Uterus (tissue), 4 donors: ENCODE measurements around the gene ZSCAN10. TPM values are rescaled to one million over a fixed set of nuclear protein-coding genes. Genes with fewer than 3 reads are reported as not detected.

Experiments used
- DNase-seq, 2 donors: peaks; one replicate each; pipeline ENCODE4 v3.0.0-alpha.2; 2019 to 2020
- H3K27ac ChIP-seq, 2 donors: fragments of 200-600 bp; sonication (generic); 1 replicate in 1 of 2; 2 replicates in 1 of 2; pipeline ENCODE4 v1.5.1; 2016 to 2018
- H3K27me3 ChIP-seq, 2 donors: fragments of 200-600 bp; sonication (generic); one replicate each; pipeline ENCODE4 v1.5.1; 2018 to 2019; ENCODE audit warnings: control low read depth in 1 of 2
- H3K36me3 ChIP-seq, 2 donors: fragments of 200-600 bp; sonication (generic); one replicate each; pipeline ENCODE4 v1.5.1; 2019; ENCODE audit warnings: control low read depth in 1 of 2
- H3K4me1 ChIP-seq, 2 donors: fragments of 200-600 bp; sonication (generic); one replicate each; pipeline ENCODE4 v1.5.1; 2018 to 2019; ENCODE audit warnings: control low read depth in 1 of 2
- H3K4me3 ChIP-seq, 2 donors: fragments of 200-600 bp; sonication (generic); 1 replicate in 1 of 2; 2 replicates in 1 of 2; pipeline ENCODE4 v1.5.1; 2018 to 2019; ENCODE audit warnings: mild to moderate bottlenecking in 1 of 2
- H3K9me3 ChIP-seq, 2 donors: fragments of 200-600 bp; sonication (generic); one replicate each; pipeline ENCODE4 v1.5.1; 2019; ENCODE audit warnings: control low read depth in 1 of 2
- POLR2A ChIP-seq, 2 donors: fragments of 450-650 bp; IDR thresholded peaks; one replicate each; pipeline ENCODE4 v1.6.1; 2016; ENCODE audit warnings: antibody characterized with exemption in 2 of 2, mild to moderate bottlenecking in 1 of 2, moderate library complexity in 1 of 2
- intact Hi-C: fragments of 100-400 bp; cut with DNase I; formaldehyde crosslinking; loops from one replicate; pipeline ENCODE4 v1.15.1; 2023; ENCODE audit warnings: low total_unique reads
- total RNA-seq, 4 donors: library from RNA; depleted of rRNA in 3 of 4; stranded (reverse); fragments of >200 nt in 3 of 4; gene quantifications; one replicate each; pipeline versions ENCODE4 v1.1.0 to v1.2.4, GENCODE V29; 2014 to 2023
- TF ChIP-seq, protein P1 (sequence below), 4 experiments: fragments of 200-600 bp in 2 of 4; fragments of 450-650 bp in 2 of 4; sonication (generic) in 2 of 4; IDR thresholded peaks; one replicate each; pipeline ENCODE4 v1.5.1; 2016 to 2019; ENCODE audit warnings: antibody characterized with exemption in 4 of 4, mild to moderate bottlenecking in 2 of 4, moderate library complexity in 1 of 4
- donor health status: DM: yes; HTN: yes; CAD: no.

The ZSCAN10 gene
- total RNA-seq, 4 donors from 2014 or later = not detected

DNA sequence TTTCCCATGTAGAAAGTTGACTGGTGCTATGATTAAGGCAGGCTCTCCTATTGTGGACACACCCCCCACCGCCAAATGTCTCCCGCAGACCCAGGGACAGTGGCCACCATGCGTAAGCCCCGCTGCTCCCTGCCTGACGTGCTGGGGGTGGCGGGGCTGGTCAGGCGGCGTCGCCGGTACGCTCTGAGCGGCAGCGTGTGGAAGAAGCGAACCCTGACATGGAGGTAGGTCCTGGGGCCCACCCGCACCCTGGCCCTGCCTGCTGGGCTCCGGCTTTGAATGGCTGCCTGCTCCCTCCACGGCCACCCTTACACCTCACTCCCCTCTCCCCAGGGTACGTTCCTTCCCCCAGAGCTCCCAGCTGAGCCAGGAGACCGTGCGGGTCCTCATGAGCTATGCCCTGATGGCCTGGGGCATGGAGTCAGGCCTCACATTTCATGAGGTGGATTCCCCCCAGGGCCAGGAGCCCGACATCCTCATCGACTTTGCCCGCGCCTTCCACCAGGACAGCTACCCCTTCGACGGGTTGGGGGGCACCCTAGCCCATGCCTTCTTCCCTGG lies 49.1 kb downstream of the ZSCAN10 start:
- Histone ChIP-seq H3K27ac (no peak overlapping the region), H3K9me3 (no peaks in the 10 kb centered on the region), H3K36me3 (no peaks in the 10 kb centered on the region), H3K4me3 (no peak overlapping the region), H3K27me3 (peaks cover 16 to 23% of the 10 kb centered on the region in 2 donors), H3K4me1 (peaks cover 0 to 16% of the 10 kb centered on the region in 2 donors)
- no peak for DNase-seq
- intact Hi-C loops = no loop called here
- no peak for TF ChIP-seq POLR2A (IDR thresholded peaks at IDR 0.05)
- TF ChIP-seq, protein P1, sequence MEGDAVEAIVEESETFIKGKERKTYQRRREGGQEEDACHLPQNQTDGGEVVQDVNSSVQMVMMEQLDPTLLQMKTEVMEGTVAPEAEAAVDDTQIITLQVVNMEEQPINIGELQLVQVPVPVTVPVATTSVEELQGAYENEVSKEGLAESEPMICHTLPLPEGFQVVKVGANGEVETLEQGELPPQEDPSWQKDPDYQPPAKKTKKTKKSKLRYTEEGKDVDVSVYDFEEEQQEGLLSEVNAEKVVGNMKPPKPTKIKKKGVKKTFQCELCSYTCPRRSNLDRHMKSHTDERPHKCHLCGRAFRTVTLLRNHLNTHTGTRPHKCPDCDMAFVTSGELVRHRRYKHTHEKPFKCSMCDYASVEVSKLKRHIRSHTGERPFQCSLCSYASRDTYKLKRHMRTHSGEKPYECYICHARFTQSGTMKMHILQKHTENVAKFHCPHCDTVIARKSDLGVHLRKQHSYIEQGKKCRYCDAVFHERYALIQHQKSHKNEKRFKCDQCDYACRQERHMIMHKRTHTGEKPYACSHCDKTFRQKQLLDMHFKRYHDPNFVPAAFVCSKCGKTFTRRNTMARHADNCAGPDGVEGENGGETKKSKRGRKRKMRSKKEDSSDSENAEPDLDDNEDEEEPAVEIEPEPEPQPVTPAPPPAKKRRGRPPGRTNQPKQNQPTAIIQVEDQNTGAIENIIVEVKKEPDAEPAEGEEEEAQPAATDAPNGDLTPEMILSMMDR (IDR thresholded peaks at IDR 0.05) = no peak

DNA sequence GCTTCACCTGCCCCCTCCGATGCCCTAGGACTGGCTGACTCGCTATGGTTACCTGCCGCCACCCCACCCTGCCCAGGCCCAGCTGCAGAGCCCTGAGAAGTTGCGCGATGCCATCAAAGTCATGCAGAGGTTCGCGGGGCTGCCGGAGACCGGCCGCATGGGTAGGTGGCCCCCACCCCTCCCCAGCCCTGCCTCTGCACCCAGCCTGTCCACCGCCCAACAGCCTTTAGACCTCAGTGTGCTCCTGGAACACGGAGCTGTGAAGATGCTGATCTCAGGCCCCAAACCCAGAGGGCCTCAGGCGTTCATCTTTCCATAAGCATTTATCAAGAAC lies 51.7 kb downstream of the ZSCAN10 start:
- no peak overlapping the region for H3K4me3 ChIP-seq
- intact Hi-C loops = no loop called here
- no peak for DNase-seq
- H3K27ac ChIP-seq = no peak overlapping the region
- peaks cover 29 to 37% of the 10 kb centered on the region in 2 donors for H3K27me3 ChIP-seq
- H3K4me1 ChIP-seq = peaks cover 0 to 16% of the 10 kb centered on the region in 2 donors
- no peaks in the 10 kb centered on the region for H3K9me3 ChIP-seq
- TF ChIP-seq POLR2A (IDR thresholded peaks at IDR 0.05) = no peak
- TF ChIP-seq, protein P1 (IDR thresholded peaks at IDR 0.05) = no peak
- H3K36me3 ChIP-seq = no peaks in the 10 kb centered on the region

DNA sequence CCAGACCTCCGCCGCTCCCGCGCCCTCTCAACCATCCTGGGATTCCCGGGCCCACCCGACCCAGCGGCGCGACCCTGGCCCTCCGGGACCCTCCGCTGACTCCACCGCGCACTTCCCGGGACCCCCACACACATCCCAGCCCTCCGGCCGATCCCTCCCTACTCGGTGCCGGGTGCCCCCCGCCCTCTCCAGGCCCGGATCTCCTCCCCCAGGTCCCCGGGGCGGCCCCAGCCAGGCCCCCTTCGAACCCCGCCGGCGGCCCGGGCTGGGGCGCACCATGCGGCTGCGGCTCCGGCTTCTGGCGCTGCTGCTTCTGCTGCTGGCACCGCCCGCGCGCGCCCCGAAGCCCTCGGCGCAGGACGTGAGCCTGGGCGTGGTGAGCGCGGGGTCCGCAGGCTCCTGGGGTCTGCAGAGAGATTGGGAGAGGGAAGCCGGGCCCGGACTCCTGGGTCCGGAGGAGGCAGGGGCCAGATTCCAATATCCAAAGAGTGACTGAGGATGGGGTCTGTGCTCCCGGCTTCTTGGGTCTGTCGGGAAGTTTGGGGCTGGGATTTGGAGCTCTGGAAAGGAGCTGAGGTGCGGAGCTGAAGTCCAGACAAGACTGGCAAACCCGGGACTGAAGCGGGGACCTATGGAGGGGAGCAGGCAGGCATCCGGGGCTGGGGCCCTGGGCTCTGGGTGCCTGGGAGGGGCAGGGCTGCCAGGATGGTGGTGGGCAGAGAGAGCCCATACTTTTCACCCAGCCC lies 52.3 kb downstream of the ZSCAN10 start:
- intact Hi-C loops = no loop called here
- peaks cover 29 to 37% of the 10 kb centered on the region in 2 donors for H3K27me3 ChIP-seq
- no peaks in the 10 kb centered on the region for H3K36me3 ChIP-seq
- DNase-seq = no peak
- no peaks in the 10 kb centered on the region for H3K9me3 ChIP-seq
- no peak overlapping the region for H3K27ac ChIP-seq
- H3K4me1 ChIP-seq = peaks cover 0 to 16% of the 10 kb centered on the region in 2 donors
- TF ChIP-seq POLR2A (IDR thresholded peaks at IDR 0.05) = no peak
- TF ChIP-seq, protein P1 (IDR thresholded peaks at IDR 0.05) = no peak
- H3K4me3 ChIP-seq = peak overlapping the region in 1 of 2 donors; percentile 20

DNA sequence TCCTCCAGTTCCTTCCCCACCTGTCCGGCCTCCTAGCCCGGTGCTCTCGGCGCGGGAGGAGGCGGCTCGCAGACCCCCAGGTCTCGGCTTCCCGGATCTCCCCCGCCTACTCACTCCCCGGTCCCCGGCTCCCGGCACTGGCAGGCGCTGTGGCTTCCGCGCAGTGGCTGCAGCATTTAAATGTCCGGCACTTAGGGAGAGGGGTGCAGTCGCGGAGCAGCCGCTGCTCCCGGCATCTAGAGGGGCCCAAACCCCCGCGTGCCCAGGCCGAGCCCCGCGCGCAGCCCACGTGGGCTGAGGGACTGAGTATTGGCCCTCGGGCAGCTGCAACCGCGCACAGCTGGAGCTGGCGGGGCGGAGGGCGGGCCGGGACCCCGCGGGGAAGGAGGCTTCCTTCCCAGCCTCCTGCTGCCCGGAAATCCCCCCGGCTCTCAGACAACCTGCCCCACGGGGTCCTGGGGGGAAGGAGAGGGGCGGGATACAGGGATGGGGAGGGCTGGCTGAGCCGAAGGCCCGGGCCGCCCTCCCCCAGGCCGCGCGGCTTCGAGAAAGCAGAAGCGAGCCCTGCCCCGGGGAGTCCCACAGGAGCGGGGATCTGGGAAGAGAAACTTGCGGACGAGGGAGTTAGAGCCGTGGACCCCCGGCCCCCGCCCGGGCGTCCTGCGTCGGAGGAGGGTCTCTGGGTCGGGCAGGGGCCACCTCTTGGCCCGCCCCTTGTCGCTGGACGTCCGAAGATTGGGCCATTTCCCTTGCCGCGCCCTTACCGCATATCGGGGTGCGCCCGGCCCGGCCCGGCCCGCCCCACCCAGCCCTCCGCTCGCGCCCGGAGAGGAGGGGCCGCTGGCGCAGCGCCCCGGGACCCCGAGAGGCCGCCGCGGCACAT lies 53.1 kb downstream of the ZSCAN10 start, which contains the start of gene MMP25:
Gene MMP25, plus strand, starts transcription at position 804 of the 883 bp plus-strand sequence. CDS start 357 bp downstream, outside the sequence.
- Histone ChIP-seq H3K4me1 (peaks cover 0 to 16% of the 10 kb centered on the region in 2 donors), H3K4me3 (peak within 1 kb of the TSS; percentile 20 to 35), H3K36me3 (no peaks in the 10 kb centered on the region), H3K27ac (no peak within 1 kb of the TSS), H3K9me3 (no peaks in the 10 kb centered on the region), H3K27me3 (peaks cover 29 to 37% of the 10 kb centered on the region in 2 donors)
- TF ChIP-seq POLR2A (IDR thresholded peaks at IDR 0.05) = no peak
- TF ChIP-seq, protein P1 (IDR thresholded peaks at IDR 0.05) = no peak
- intact Hi-C loops = no loop called here
- no peak for DNase-seq
